ENCODE data around the gene FAM83G.

FAM83G gene

GRCh38 chr17:18964550-18964949 lies 40.0 kb downstream of the FAM83G start:
- TF ChIP-seq ZNF565 (CRISPR knock-in tag; conservative IDR thresholded peaks at IDR 0.05; ENCODE audit: low read depth) (no peak), SNAI2 (CRISPR knock-in tag; IDR thresholded peaks at IDR 0.05) (no peak), ZC3H10 (CRISPR knock-in tag; IDR thresholded peaks at IDR 0.05) (no peak), PATZ1 (CRISPR knock-in tag; IDR thresholded peaks at IDR 0.05; ENCODE audit: borderline replicate concordance) (no peak), GLIS3 (CRISPR knock-in tag; IDR thresholded peaks at IDR 0.05) (no peak), CREB5 (CRISPR knock-in tag; IDR thresholded peaks at IDR 0.05; ENCODE audit: low read depth) (no peak), ZFP3 (CRISPR knock-in tag; IDR thresholded peaks at IDR 0.05) (no peak), BACH2 (CRISPR knock-in tag; IDR thresholded peaks at IDR 0.05; ENCODE audit: borderline replicate concordance) (no peak), ARNTL (CRISPR knock-in tag; IDR thresholded peaks at IDR 0.05; ENCODE audit: borderline replicate concordance, low read depth) (no peak), PPARA (CRISPR knock-in tag; IDR thresholded peaks at IDR 0.05; ENCODE audit: borderline replicate concordance) (no peak), ZNF70 (CRISPR knock-in tag; IDR thresholded peaks at IDR 0.05) (no peak), ZFP30 (CRISPR knock-in tag; IDR thresholded peaks at IDR 0.05) (no peak), RARB (CRISPR knock-in tag; IDR thresholded peaks at IDR 0.05) (no peak), TOX (CRISPR knock-in tag; IDR thresholded peaks at IDR 0.05; ENCODE audit: borderline replicate concordance) (no peak), ESRRG (CRISPR knock-in tag; IDR thresholded peaks at IDR 0.05) (no peak), OSR1 (CRISPR knock-in tag; IDR thresholded peaks at IDR 0.05) (no peak)
- TF ChIP-seq, protein P1, sequence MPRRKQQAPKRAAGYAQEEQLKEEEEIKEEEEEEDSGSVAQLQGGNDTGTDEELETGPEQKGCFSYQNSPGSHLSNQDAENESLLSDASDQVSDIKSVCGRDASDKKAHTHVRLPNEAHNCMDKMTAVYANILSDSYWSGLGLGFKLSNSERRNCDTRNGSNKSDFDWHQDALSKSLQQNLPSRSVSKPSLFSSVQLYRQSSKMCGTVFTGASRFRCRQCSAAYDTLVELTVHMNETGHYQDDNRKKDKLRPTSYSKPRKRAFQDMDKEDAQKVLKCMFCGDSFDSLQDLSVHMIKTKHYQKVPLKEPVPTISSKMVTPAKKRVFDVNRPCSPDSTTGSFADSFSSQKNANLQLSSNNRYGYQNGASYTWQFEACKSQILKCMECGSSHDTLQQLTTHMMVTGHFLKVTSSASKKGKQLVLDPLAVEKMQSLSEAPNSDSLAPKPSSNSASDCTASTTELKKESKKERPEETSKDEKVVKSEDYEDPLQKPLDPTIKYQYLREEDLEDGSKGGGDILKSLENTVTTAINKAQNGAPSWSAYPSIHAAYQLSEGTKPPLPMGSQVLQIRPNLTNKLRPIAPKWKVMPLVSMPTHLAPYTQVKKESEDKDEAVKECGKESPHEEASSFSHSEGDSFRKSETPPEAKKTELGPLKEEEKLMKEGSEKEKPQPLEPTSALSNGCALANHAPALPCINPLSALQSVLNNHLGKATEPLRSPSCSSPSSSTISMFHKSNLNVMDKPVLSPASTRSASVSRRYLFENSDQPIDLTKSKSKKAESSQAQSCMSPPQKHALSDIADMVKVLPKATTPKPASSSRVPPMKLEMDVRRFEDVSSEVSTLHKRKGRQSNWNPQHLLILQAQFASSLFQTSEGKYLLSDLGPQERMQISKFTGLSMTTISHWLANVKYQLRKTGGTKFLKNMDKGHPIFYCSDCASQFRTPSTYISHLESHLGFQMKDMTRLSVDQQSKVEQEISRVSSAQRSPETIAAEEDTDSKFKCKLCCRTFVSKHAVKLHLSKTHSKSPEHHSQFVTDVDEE (CRISPR knock-in tag; IDR thresholded peaks at IDR 0.05) = no peak
- TF ChIP-seq, protein P2, sequence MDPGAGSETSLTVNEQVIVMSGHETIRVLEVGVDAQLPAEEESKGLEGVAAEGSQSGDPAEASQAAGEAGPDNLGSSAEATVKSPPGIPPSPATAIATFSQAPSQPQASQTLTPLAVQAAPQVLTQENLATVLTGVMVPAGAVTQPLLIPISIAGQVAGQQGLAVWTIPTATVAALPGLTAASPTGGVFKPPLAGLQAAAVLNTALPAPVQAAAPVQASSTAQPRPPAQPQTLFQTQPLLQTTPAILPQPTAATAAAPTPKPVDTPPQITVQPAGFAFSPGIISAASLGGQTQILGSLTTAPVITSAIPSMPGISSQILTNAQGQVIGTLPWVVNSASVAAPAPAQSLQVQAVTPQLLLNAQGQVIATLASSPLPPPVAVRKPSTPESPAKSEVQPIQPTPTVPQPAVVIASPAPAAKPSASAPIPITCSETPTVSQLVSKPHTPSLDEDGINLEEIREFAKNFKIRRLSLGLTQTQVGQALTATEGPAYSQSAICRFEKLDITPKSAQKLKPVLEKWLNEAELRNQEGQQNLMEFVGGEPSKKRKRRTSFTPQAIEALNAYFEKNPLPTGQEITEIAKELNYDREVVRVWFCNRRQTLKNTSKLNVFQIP (CRISPR knock-in tag; IDR thresholded peaks at IDR 0.05; ENCODE audit: borderline replicate concordance, low read depth) = no peak
- ATAC-seq = no peak

DNA sequence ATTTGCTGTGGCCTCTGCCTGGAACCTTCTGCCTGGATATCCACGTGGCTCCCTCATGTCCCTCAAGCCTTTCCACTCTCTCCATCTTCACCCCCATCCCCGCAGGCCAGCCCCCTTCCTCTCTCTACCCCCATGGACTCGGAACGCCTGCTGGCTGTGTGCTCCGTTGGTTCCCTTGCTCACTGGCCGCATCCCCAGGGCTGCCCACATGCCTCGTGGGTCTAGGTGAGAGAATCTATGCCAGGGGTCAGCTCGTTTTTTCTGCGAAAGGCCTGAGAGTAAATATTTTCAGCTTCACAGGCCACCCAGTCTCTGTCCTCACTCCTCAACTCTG lies 40.6 kb downstream of the FAM83G start:
- TF ChIP-seq ZFP30 (CRISPR knock-in tag; IDR thresholded peaks at IDR 0.05) = no peak
- TF ChIP-seq CSDC2 (CRISPR knock-in tag; IDR thresholded peaks at IDR 0.05) = no peak
- no peak for TF ChIP-seq ZFP3 (CRISPR knock-in tag; IDR thresholded peaks at IDR 0.05)
- no peak for TF ChIP-seq ZNF565 (CRISPR knock-in tag; conservative IDR thresholded peaks at IDR 0.05; ENCODE audit: low read depth)
- TF ChIP-seq ZNF8 (CRISPR knock-in tag; IDR thresholded peaks at IDR 0.05) = no peak
- no peak for TF ChIP-seq CSRNP3 (CRISPR knock-in tag; IDR thresholded peaks at IDR 0.05)
- TF ChIP-seq, protein P1 (CRISPR knock-in tag; IDR thresholded peaks at IDR 0.05) = no peak
- TF ChIP-seq BACH2 (CRISPR knock-in tag; IDR thresholded peaks at IDR 0.05; ENCODE audit: borderline replicate concordance) = no peak
- no peak for TF ChIP-seq TCF4 (CRISPR knock-in tag; IDR thresholded peaks at IDR 0.05; ENCODE audit: borderline replicate concordance)
- no peak for TF ChIP-seq PATZ1 (CRISPR knock-in tag; IDR thresholded peaks at IDR 0.05; ENCODE audit: borderline replicate concordance)
- TF ChIP-seq ZC3H10 (CRISPR knock-in tag; IDR thresholded peaks at IDR 0.05) = no peak
- TF ChIP-seq, protein P2 (CRISPR knock-in tag; IDR thresholded peaks at IDR 0.05; ENCODE audit: borderline replicate concordance, low read depth) = no peak
- TF ChIP-seq SNAI2 (CRISPR knock-in tag; IDR thresholded peaks at IDR 0.05) = no peak
- TF ChIP-seq ESRRG (CRISPR knock-in tag; IDR thresholded peaks at IDR 0.05) = no peak
- TF ChIP-seq PPARA (CRISPR knock-in tag; IDR thresholded peaks at IDR 0.05; ENCODE audit: borderline replicate concordance) = no peak
- TF ChIP-seq GLIS3 (CRISPR knock-in tag; IDR thresholded peaks at IDR 0.05) = no peak
- no peak for TF ChIP-seq TOX (CRISPR knock-in tag; IDR thresholded peaks at IDR 0.05; ENCODE audit: borderline replicate concordance)
- TF ChIP-seq ZNF70 (CRISPR knock-in tag; IDR thresholded peaks at IDR 0.05) = no peak
- TF ChIP-seq ARNTL (CRISPR knock-in tag; IDR thresholded peaks at IDR 0.05; ENCODE audit: borderline replicate concordance, low read depth) = no peak
- no peak for TF ChIP-seq OSR1 (CRISPR knock-in tag; IDR thresholded peaks at IDR 0.05)
- no peak for ATAC-seq

Data from SK-N-SH treated with all-trans-retinoic acid at 6 μM for 48 hours (cell line).